WERI-Rb-1 (cell line): ENCODE data around the gene SLC25A17.

Source experiments
- DNase-seq: peaks from one replicate; pipeline ENCODE4 v3.0.0-alpha.2; 2020
- H3K27ac ChIP-seq: fragments of 250-450 bp; sonication (Bioruptor Pico); 2 replicates; pipeline ENCODE4 v1.5.1; 2020; ENCODE audit warnings: mild to moderate bottlenecking, moderate library complexity
- H3K27me3 ChIP-seq: fragments of 250-450 bp; sonication (Bioruptor Pico); 2 replicates; pipeline ENCODE4 v1.5.1; 2021; ENCODE audit warnings: mild to moderate bottlenecking, low read depth, moderate library complexity; ENCODE audit not compliant: insufficient read depth, severe bottlenecking
- H3K36me3 ChIP-seq: fragments of 250-450 bp; sonication (Bioruptor Pico); 2 replicates; pipeline ENCODE4 v1.5.1; 2020; ENCODE audit warnings: mild to moderate bottlenecking, moderate library complexity
- H3K4me3 ChIP-seq: 2 replicates; pipeline ENCODE4 v1.5.1; 2011; ENCODE audit warnings: low read depth, mild to moderate bottlenecking, control low read depth, low read length
- H3K9me3 ChIP-seq: fragments of 250-450 bp; sonication (Bioruptor Pico); 2 replicates; pipeline ENCODE4 v1.5.1; 2021; ENCODE audit warnings: mild to moderate bottlenecking, moderate library complexity; ENCODE audit not compliant: severe bottlenecking
- TF ChIP-seq, protein P1 (sequence below): IDR thresholded peaks from 2 replicates; pipeline ENCODE4 v1.5.1; 2011; ENCODE audit warnings: low read depth, mild to moderate bottlenecking, control low read depth, inconsistent platforms, low read length

The SLC25A17 gene

DNA sequence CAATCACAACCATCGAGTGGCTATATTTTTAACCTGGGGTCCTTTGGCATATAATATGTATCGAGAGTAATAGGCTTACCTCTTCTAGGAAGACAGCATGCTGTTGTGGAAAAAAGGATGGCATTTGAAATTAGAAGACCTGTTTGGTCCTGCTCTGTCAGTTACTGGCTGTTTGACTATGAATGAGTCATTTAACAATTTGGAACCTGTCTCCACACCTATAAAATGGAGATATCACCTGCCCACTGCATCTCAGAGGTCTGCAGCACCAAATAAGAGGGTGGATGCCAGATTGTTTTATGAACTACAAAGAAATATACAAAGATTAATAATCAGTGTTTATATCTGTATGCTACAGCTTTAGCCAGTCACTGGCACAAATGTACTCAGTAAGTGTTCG is 60.8 kb downstream of the SLC25A17 start:
- TF ChIP-seq, protein P1, sequence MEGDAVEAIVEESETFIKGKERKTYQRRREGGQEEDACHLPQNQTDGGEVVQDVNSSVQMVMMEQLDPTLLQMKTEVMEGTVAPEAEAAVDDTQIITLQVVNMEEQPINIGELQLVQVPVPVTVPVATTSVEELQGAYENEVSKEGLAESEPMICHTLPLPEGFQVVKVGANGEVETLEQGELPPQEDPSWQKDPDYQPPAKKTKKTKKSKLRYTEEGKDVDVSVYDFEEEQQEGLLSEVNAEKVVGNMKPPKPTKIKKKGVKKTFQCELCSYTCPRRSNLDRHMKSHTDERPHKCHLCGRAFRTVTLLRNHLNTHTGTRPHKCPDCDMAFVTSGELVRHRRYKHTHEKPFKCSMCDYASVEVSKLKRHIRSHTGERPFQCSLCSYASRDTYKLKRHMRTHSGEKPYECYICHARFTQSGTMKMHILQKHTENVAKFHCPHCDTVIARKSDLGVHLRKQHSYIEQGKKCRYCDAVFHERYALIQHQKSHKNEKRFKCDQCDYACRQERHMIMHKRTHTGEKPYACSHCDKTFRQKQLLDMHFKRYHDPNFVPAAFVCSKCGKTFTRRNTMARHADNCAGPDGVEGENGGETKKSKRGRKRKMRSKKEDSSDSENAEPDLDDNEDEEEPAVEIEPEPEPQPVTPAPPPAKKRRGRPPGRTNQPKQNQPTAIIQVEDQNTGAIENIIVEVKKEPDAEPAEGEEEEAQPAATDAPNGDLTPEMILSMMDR: no peak
- no peak overlapping the region for H3K27ac ChIP-seq
- no peaks in the 10 kb centered on the region for H3K36me3 ChIP-seq
- no peak for DNase-seq
- no peaks in the 10 kb centered on the region for H3K9me3 ChIP-seq
- H3K4me3 ChIP-seq: no peak overlapping the region
- H3K27me3 ChIP-seq: no peaks in the 10 kb centered on the region

DNA sequence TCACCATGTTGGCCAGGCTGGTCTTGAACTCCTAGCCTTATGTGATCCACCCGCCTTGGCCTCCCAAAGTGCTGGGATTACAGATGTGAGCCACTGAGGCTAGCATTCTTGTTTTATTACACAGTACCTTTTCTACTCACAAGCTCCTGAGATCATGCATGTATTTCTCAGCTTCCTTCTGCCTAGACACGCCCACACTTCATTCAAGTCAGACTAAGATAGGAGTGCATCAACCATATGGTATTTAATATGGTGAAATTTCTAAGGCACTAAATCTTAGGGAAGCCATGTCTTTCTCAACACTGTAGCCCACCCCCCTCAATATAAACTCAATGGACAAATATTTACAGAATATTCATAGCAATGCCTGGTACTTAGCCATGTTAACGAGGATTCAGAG is 62.1 kb downstream of the SLC25A17 start:
- no peak overlapping the region for H3K4me3 ChIP-seq
- no peak overlapping the region for H3K27ac ChIP-seq
- DNase-seq: no peak
- TF ChIP-seq, protein P1: no peak
- no peaks in the 10 kb centered on the region for H3K27me3 ChIP-seq
- no peaks in the 10 kb centered on the region for H3K9me3 ChIP-seq
- no peaks in the 10 kb centered on the region for H3K36me3 ChIP-seq

DNA sequence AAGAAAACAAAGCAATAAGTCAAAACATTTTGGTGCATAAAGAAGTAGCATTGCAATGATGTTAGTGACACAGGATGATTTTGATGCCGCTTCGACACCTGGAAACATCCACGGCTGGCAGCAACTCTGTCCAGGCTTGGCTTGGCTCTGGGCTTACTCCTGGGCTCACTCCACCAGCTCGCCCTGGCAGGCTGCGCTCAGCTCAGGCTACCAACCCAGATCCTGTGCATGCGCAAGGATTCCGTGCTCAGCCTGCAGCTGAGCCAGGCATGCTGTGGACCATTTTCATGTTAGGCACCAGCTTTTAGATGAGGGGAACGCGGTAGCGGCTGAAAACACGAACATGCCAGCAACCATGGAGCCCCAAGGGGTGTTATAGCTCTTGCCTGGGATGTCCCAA is 66.0 kb downstream of the SLC25A17 start:
- Histone ChIP-seq H3K27ac (no peak overlapping the region), H3K27me3 (no peaks in the 10 kb centered on the region), H3K9me3 (peaks cover 9% of the 10 kb centered on the region), H3K4me3 (no peak overlapping the region), H3K36me3 (no peaks in the 10 kb centered on the region)
- DNase-seq: no peak
- TF ChIP-seq, protein P1: no peak

DNA sequence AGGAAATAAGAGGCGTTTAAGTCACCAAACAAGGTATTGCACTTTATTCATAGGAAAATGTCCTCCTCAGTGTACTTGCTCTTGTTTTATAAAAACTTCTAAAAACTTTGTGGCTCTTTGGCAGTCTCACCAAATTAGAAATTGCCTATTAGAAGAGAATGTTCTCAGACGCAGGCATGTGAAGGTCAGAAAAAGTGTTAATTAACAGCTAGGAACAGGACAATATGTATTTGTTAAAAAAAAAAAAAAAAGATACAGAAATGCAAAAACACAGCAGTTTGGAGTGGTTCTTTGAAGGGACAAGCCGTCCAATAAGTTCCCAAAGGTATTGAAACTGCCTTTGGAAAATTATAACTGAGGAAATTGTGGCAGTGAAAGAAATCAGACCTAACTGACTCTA is 67.9 kb downstream of the SLC25A17 start:
- DNase-seq: no peak
- Histone ChIP-seq H3K27me3 (no peaks in the 10 kb centered on the region), H3K9me3 (peaks cover 10% of the 10 kb centered on the region), H3K36me3 (no peaks in the 10 kb centered on the region), H3K4me3 (no peak overlapping the region), H3K27ac (no peak overlapping the region)
- TF ChIP-seq, protein P1: no peak

DNA sequence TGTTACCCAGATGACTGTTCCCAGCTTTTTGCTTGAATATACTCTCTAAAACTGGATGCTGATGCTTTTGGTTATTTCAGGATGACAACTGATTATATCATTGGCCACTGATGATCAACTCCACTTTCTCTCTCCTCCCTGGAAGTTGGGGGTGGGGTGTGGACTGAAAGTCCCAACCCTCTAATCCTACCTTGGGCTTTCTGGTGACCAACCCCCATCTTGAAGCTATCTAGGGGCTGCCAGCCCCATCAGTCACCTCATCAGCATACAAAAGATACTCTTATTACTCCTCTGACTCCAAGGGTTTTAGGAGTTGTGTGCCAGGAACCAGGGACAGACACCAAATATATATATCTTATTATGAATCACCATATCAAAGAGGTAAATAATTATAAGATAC is 69.3 kb downstream of the SLC25A17 start:
- no peak for DNase-seq
- TF ChIP-seq, protein P1: no peak
- Histone ChIP-seq H3K27ac (no peak overlapping the region), H3K4me3 (no peak overlapping the region), H3K36me3 (no peaks in the 10 kb centered on the region), H3K27me3 (no peaks in the 10 kb centered on the region), H3K9me3 (peaks cover 10% of the 10 kb centered on the region)
